Measurements from ENCODE around the gene ANKRD37. TPM values are rescaled to one million over a fixed set of nuclear protein-coding genes. Genes with fewer than 3 reads are reported as not detected.
"Not testable (repeated sequence)": the region's sequence is repeated elsewhere in the genome, so short reads cannot be mapped to it uniquely, and the experiment has no call there.

ANKRD37 gene
- 11.9 TPM for total RNA-seq

- DNase-seq (ENCODE audit: low spot score): peak; percentile 54
Observed at GRCh38 chr4:185396724-185397385, at the start of gene ANKRD37. Gene ANKRD37, plus strand, starts transcription at chr4:185396841. Its CDS starts 83 bp downstream, at chr4:185396924.

GRCh38 chr4:185346975-185347601 is 49.6 kb upstream of the ANKRD37 start:
- DNase-seq (ENCODE audit: low spot score): no peak

- no peak for DNase-seq (ENCODE audit: low spot score)
Observed at GRCh38 chr4:185351691-185352090, 45.0 kb upstream of the ANKRD37 start.

- no peak for DNase-seq (ENCODE audit: low spot score)
Observed at GRCh38 chr4:185352202-185352601, 44.4 kb upstream of the ANKRD37 start.

- no peak for DNase-seq (ENCODE audit: low spot score)
Observed at GRCh38 chr4:185352741-185353140, 43.9 kb upstream of the ANKRD37 start.

GRCh38 chr4:185357211-185357610 is 39.4 kb upstream of the ANKRD37 start:
- no peak for DNase-seq (ENCODE audit: low spot score)

- DNase-seq (ENCODE audit: low spot score): no peak
Observed at GRCh38 chr4:185357733-185358440, 38.8 kb upstream of the ANKRD37 start.

GRCh38 chr4:185358514-185358913 is 38.1 kb upstream of the ANKRD37 start:
- no peak for DNase-seq (ENCODE audit: low spot score)

GRCh38 chr4:185358959-185359358 is 37.7 kb upstream of the ANKRD37 start:
- no peak for DNase-seq (ENCODE audit: low spot score)

- no peak for DNase-seq (ENCODE audit: low spot score)
Observed at GRCh38 chr4:185359767-185360446, 36.7 kb upstream of the ANKRD37 start.

- DNase-seq (ENCODE audit: low spot score): no peak
Observed at GRCh38 chr4:185361872-185362271, 34.8 kb upstream of the ANKRD37 start.

GRCh38 chr4:185362570-185362969 is 34.1 kb upstream of the ANKRD37 start:
- not testable (repeated sequence) for DNase-seq (ENCODE audit: low spot score)

GRCh38 chr4:185363251-185363650 is 33.4 kb upstream of the ANKRD37 start:
- no peak for DNase-seq (ENCODE audit: low spot score)

GRCh38 chr4:185364886-185365285 is 31.8 kb upstream of the ANKRD37 start:
- DNase-seq (ENCODE audit: low spot score): no peak

- DNase-seq (ENCODE audit: low spot score): no peak
Observed at GRCh38 chr4:185369731-185370130, 26.9 kb upstream of the ANKRD37 start.

- no peak for DNase-seq (ENCODE audit: low spot score)
Observed at GRCh38 chr4:185370268-185370949, 26.2 kb upstream of the ANKRD37 start.

GRCh38 chr4:185371702-185372101 is 24.9 kb upstream of the ANKRD37 start:
- DNase-seq (ENCODE audit: low spot score): no peak

- no peak for DNase-seq (ENCODE audit: low spot score)
Observed at GRCh38 chr4:185374027-185374426, 22.6 kb upstream of the ANKRD37 start.

GRCh38 chr4:185374573-185374972 is 22.1 kb upstream of the ANKRD37 start:
- no peak for DNase-seq (ENCODE audit: low spot score)

- DNase-seq (ENCODE audit: low spot score): no peak
Observed at GRCh38 chr4:185378264-185378663, 18.4 kb upstream of the ANKRD37 start.
